Gastroesophageal sphincter (tissue), 3 donors: ENCODE data around the gene TCAIM.

ENCODE experiments used
- CTCF ChIP-seq, 4 experiments: fragments of 200-600 bp in 2 of 4; fragments of 450-650 bp in 2 of 4; sonication (generic) in 1 of 4; IDR thresholded peaks; one replicate each; pipeline ENCODE4 v1.5.1; 2017 to 2019; ENCODE audit warnings: antibody characterized with exemption in 4 of 4, mild to moderate bottlenecking in 2 of 4, moderate library complexity in 2 of 4
- POLR2A ChIP-seq, 2 donors: fragments of 450-650 bp; IDR thresholded peaks; one replicate each; pipeline ENCODE4 v1.6.1; 2017; ENCODE audit warnings: antibody characterized with exemption in 2 of 2, mild to moderate bottlenecking in 2 of 2, moderate library complexity in 1 of 2
- POLR2AphosphoS5 ChIP-seq: sonication (generic); formaldehyde crosslinking; IDR thresholded peaks from one replicate; pipeline ENCODE4 v1.6.1; 2017; ENCODE audit warnings: antibody characterized with exemption

- no peak for TF ChIP-seq POLR2A (IDR thresholded peaks at IDR 0.05)
- no peak for TF ChIP-seq CTCF (IDR thresholded peaks at IDR 0.05)
- TF ChIP-seq POLR2AphosphoS5 = no peak
These were observed 108.4 kb downstream of the TCAIM start for GRCh38 chr3:44446929-44447328.
